AG08395 (cell line): ENCODE measurements around the gene RAD1.
A peak's percentile ranks its signal among the peaks of the same experiment; 100 is the strongest.

Experiments
- DNase-seq: peaks from one replicate; pipeline ENCODE4 v3.0.0; 2012; ENCODE audit warnings: mixed read lengths, low spot score

RAD1 gene

GRCh38 chr5:34915856-34916192, 520 bp upstream of the RAD1 start:
- DNase-seq, result no peak

GRCh38 chr5:34914671-34915138, 599 bp downstream of the RAD1 start:
- DNase-seq, result no peak

GRCh38 chr5:34913072-34913471, 2.2 kb downstream of the RAD1 start:
- peak; percentile 55 for DNase-seq

GRCh38 chr5:34905564-34905963, 9.7 kb downstream of the RAD1 start:
- DNase-seq, result peak; percentile 21

GRCh38 chr5:34903260-34903659, 12.0 kb downstream of the RAD1 start:
- DNase-seq, result no peak

GRCh38 chr5:34900652-34901051, 14.7 kb downstream of the RAD1 start:
- DNase-seq, result no peak

- DNase-seq, result no peak
Measured at GRCh38 chr5:34899066-34899465, 16.2 kb downstream of the RAD1 start.

GRCh38 chr5:34898258-34898895, 16.9 kb downstream of the RAD1 start:
- DNase-seq, result peak; percentile 71

GRCh38 chr5:34897646-34898045, 17.7 kb downstream of the RAD1 start:
- DNase-seq, result no peak

- DNase-seq, result no peak
Measured at GRCh38 chr5:34895641-34896419, 19.5 kb downstream of the RAD1 start.

GRCh38 chr5:34894716-34895115, 20.6 kb downstream of the RAD1 start:
- no peak for DNase-seq

- DNase-seq, result no peak
Measured at GRCh38 chr5:34892414-34892813, 22.9 kb downstream of the RAD1 start.

GRCh38 chr5:34891981-34892380, 23.3 kb downstream of the RAD1 start:
- DNase-seq, result peak; percentile 79

- no peak for DNase-seq
Measured at GRCh38 chr5:34889394-34889793, 25.9 kb downstream of the RAD1 start.

- DNase-seq, result no peak
Measured at GRCh38 chr5:34886392-34887119, 28.7 kb downstream of the RAD1 start.

- DNase-seq, result no peak
Measured at GRCh38 chr5:34881246-34881645, 34.1 kb downstream of the RAD1 start.

- DNase-seq, result no peak
Measured at GRCh38 chr5:34876275-34876674, 39.0 kb downstream of the RAD1 start.

GRCh38 chr5:34870382-34870781, 44.9 kb downstream of the RAD1 start:
- no peak for DNase-seq

- DNase-seq, result no peak
Measured at GRCh38 chr5:34869256-34869655, 46.0 kb downstream of the RAD1 start.

- DNase-seq, result no peak
Measured at GRCh38 chr5:34868791-34869190, 46.5 kb downstream of the RAD1 start.

- DNase-seq, result no peak
Measured at GRCh38 chr5:34867660-34868059, 47.6 kb downstream of the RAD1 start.

GRCh38 chr5:34866989-34867471, 48.3 kb downstream of the RAD1 start:
- DNase-seq, result no peak

- no peak for DNase-seq
Measured at GRCh38 chr5:34865091-34865490, 50.2 kb downstream of the RAD1 start.
